CD4-positive, alpha-beta T cell treated with Interleukin-15 for 4 hours (primary cell): ENCODE results near the gene GPR149.

Experiments
- DNase-seq: peaks from one replicate; pipeline ENCODE4 v3.0.0-alpha.2; 2020; ENCODE audit warnings: low spot score

GPR149 gene

DNA sequence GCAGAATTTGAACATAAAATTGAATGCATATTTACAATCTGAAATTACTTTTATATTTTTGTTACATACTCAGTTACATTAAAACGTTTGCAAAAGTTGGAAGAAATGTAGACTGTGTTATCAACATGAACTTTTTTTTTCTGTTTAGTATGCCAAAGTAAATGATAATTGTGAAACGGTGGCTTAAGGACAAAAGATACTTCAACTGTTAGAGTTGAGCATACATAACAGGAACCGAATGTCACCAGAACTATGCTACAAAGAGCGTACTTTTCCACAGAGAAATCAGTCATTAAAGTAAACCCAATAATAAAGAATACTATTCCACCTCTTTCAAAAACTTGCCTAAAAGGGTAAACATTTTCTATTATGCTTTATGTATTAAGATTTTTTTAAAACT, 91.4 kb downstream of the GPR149 start:
- no peak for DNase-seq

DNA sequence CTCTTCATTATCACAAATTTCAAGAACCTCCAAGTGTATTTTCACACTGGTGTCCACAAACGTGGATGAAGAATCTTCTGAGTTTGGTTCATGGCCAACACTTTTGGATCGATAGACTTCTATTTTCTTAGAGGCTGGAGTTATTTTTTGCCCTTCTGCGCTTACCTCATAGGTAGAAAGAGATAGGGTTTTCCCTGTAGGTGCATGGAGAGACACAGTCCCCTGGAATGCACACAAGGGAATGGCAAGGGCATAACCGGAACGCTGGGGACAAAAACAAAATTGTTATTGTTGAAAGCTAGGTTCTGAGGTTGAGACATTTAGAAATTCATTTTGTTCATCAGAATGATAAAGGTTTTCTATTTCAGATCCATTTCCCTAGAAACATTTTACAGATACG, 92.0 kb downstream of the GPR149 start:
- no peak for DNase-seq

GRCh38 chr3:154334973-154335420, 95.0 kb downstream of the GPR149 start:
- DNase-seq, result peak; percentile 38

- DNase-seq, result no peak
Measured at GRCh38 chr3:154327871-154328270, 102.1 kb downstream of the GPR149 start.

DNA sequence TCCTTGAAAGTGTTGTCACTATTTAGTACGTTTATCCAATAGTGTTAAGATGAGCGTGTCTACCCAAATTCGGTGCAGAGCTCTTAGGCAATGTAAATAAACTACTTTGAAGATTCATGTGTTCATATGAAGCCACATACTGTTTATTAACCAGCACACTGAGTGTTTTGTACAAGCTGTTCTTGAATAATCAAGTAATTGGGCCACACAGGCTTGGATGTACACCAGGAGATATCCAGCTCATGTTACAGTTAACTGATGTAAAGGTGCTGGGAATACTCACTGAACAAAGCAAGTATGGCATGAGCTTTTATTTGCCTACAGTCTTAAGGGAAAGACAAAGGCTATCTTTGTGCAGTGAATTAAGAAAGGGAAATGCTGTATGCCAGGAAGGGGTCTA, 105.1 kb downstream of the GPR149 start:
- DNase-seq, result no peak

DNA sequence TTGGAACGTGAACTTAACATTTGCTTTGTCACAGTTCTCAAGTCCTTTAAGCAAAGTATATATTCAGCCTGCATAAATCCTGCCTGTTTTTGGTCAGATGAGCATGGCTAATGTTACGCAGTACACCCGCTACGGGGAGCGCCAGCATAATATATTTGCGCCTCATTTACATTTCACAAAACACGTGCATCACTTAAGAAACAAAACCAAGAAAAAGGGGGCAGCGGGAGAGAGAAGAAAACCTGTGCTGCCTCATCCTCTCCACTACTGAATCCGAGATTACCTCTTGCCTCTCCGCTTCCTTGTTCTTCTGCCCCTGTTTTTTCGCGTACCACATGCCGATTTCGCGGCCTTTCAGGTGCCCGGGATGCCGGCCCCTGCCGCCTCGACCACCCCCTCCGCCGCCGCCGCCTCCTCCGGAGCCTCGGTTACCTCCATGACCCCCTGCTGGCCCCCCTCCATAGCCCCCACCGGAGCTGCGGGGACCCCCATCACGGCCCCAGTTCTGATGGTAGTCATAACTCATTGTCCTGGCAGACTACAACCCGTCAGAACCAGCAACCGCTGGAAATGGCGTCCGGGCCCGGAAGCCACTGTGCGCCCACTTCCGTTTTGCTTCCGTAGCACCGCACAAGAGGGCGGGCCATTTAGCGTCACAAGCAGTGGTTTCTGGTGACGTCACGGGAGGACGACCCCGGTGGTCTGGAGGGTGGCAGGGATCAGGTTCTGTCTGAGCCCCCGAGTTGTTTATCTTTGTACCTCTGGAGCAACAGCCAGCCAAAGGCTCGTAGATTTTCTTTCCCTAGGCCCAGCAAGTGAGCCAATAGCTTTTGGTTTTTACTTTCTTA, 105.9 kb downstream of the GPR149 start, which contains the start of gene DHX36:
Gene DHX36 (minus strand): TSS at position 597 of the 848 bp plus-strand sequence. CDS start 71 bp downstream, at position 526.
- peak; percentile 86 for DNase-seq

DNA sequence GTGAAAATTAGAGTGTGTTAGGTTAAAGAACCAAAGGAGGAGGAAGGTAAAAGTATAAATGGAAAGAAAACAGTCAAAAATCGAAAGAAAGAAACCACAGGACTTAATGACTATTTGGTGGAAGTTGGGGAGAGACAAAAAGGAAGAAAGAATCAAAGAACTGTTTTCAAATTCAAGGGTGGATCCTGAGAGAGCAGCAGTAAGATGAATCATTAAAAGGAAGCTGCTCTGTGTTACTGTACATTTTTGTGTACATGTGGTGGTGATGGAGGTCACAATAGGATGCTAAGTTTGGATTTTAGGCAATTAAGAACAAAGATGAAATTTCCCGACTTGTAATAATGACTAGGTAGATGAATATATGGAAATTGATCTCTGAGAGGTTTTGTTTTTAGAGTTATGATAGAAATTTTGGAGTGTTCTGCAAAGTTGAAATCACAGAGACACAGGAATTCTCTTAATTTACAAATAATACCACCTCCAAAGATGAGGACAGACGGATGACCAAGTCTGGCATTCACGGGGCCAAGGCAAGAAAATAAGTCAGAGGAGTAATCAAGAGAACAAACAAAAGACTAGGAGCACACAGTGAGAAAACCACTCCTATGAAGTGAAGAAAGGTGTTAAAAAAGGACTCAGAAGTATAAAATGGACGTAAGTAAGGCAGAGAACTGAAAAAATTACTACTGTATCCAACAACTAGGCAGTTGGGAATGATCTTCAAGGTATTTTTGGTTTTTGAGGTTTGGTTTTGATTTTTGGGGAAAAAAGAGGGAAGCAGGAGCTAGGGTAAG, 112.8 kb downstream of the GPR149 start:
- DNase-seq, result no peak

GRCh38 chr3:154314152-154314551, 115.8 kb downstream of the GPR149 start:
- no peak for DNase-seq

DNA sequence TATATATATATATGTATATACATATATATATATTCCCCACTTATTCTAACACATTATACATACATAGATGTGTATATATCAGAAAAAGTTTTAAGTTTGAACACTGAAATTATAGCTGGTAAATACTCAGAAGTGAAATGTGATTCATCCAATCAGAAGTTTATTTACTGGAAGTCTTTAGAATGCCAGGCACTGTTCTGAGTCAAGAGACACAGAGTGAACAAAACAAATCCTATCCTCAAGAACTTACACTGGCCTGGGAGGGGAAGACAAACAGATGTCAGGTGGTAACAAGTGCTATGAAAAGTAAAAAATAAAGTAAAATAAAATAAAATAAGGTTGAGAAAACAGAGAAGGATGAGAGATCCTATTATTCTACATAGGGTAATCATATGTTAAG, 119.2 kb downstream of the GPR149 start:
- no peak for DNase-seq

GRCh38 chr3:154307363-154307762, 122.6 kb downstream of the GPR149 start:
- no peak for DNase-seq

GRCh38 chr3:154304936-154305335, 125.1 kb downstream of the GPR149 start:
- DNase-seq, result no peak

- no peak for DNase-seq
Measured at GRCh38 chr3:154304116-154304786, 125.7 kb downstream of the GPR149 start.

DNA sequence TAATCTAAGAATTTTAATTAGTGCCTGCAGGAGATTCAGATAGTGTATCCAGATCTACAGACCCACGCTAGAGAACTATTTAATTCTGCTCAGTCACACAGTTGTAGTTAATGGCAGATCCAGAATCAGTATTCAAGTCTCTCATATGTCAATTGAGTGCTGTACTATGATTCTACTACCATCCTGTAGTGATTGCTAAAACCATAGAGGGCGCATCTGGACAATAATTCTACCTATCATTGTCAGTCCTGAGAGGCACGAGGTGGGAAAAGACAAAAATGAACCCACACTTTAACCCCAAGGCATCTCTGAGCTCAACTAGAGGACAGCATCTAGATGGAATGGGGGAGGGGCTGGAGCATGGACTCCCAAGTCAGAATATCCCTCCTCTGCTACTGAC, 128.4 kb downstream of the GPR149 start:
- no peak for DNase-seq

GRCh38 chr3:154294016-154294415, 136.0 kb downstream of the GPR149 start:
- DNase-seq, result no peak

GRCh38 chr3:154290187-154290586, 139.8 kb downstream of the GPR149 start:
- DNase-seq, result no peak
